B cell (primary cell): ENCODE measurements around the gene ZBTB21. TPM values are rescaled to one million over a fixed set of nuclear protein-coding genes. Genes with fewer than 3 reads are reported as not detected.

Source experiments
- ATAC-seq: fragments of 200-7000 bp; cut with Tn5 transposase; one replicate; pipeline ENCODE4 v1.10.0; 2021; ENCODE audit warnings: low read depth, mild to moderate bottlenecking, moderate number of reproducible peaks, moderate library complexity
- CTCF ChIA-PET: fragments of 350-600 bp; sonication (Branson Sonifier 250); formaldehyde crosslinking; loops from one replicate; lab custom pipeline; 2021; ENCODE audit warnings: antibody characterized with exemption, inconsistent platforms; lab: Charles Lee
- POLR2A ChIA-PET: fragments of 350-600 bp; sonication (Branson Sonifier 250); formaldehyde crosslinking; loops from one replicate; lab custom pipeline; 2021; ENCODE audit warnings: antibody characterized with exemption; lab: Charles Lee
- DNase-seq: peaks from one replicate; pipeline ENCODE4 v3.0.0; 2013
- H2AFZ ChIP-seq: 2 replicates; pipeline ENCODE4 v1.6.1; 2012; ENCODE audit warnings: mild to moderate bottlenecking, low read depth, low read length; ENCODE audit not compliant: insufficient read depth, poor library complexity, severe bottlenecking
- H3K27ac ChIP-seq, 2 donors: 1 replicate in 1 of 2; 2 replicates in 1 of 2; pipeline ENCODE4 v1.5.1; 2012 to 2013; ENCODE audit warnings: low read length in 2 of 2, mild to moderate bottlenecking in 2 of 2, moderate library complexity in 1 of 2
- H3K27me3 ChIP-seq, 4 experiments: fragments of 200-600 bp in 1 of 4; sonication (generic) in 1 of 4; replicated peaks in 1 of 4; 1 replicate in 2 of 4; 2 replicates in 2 of 4; pipeline versions ENCODE4 v1.6.1 to v1.7.0; 2013 to 2016; ENCODE audit warnings: low read length in 3 of 4, mild to moderate bottlenecking in 2 of 4, mixed read lengths in 1 of 4, moderate library complexity in 1 of 4; ENCODE audit not compliant: insufficient read depth in 4 of 4, control insufficient read depth in 3 of 4; ENCODE audit errors: control extremely low read depth in 1 of 4
- H3K36me3 ChIP-seq, 2 experiments: replicated peaks in 1 of 2; 1 replicate in 1 of 2; 2 replicates in 1 of 2; pipeline versions ENCODE4 v1.6.1 to v1.7.1; 2013; ENCODE audit warnings: low read length in 1 of 2; ENCODE audit not compliant: insufficient read depth in 2 of 2, control insufficient read depth in 1 of 2; ENCODE audit errors: control extremely low read depth in 1 of 2, extremely low read depth in 1 of 2
- H3K4me1 ChIP-seq, 2 donors: fragments of 200-600 bp in 1 of 2; sonication (generic) in 1 of 2; 1 replicate in 1 of 2; 2 replicates in 1 of 2; pipeline versions ENCODE4 v1.5.1 to v1.6.1; 2013 to 2017; ENCODE audit warnings: low read length in 2 of 2; ENCODE audit not compliant: control insufficient read depth in 2 of 2, insufficient read depth in 2 of 2
- H3K4me2 ChIP-seq: replicated peaks from 2 replicates; pipeline ENCODE3; 2012; ENCODE audit warnings: mild to moderate bottlenecking, low read depth, low read length; ENCODE audit not compliant: poor library complexity, severe bottlenecking
- H3K4me3 ChIP-seq, 5 experiments: fragments of 200-600 bp in 1 of 5; sonication (generic) in 1 of 5; 1 replicate in 3 of 5; 2 replicates in 2 of 5; pipeline versions ENCODE4 v1.5.1 to v1.7.0; 2011 to 2016; ENCODE audit warnings: low read length in 4 of 5, mild to moderate bottlenecking in 4 of 5, low read depth in 2 of 5, control low read depth in 1 of 5, moderate library complexity in 1 of 5; ENCODE audit not compliant: insufficient read depth in 1 of 5; ENCODE audit errors: control extremely low read depth in 1 of 5, extremely low read depth in 1 of 5
- H3K79me2 ChIP-seq: fragments of 200-600 bp; sonication (generic); one replicate; pipeline ENCODE4 v1.6.0; 2016; ENCODE audit warnings: low read length; ENCODE audit not compliant: control insufficient read depth, insufficient read depth
- H3K9ac ChIP-seq: fragments of 200-600 bp; sonication (generic); 2 replicates; pipeline ENCODE4 v1.6.1; 2017; ENCODE audit warnings: mild to moderate bottlenecking, low read length, moderate library complexity
- H3K9me3 ChIP-seq, 3 donors: one replicate each; pipeline versions ENCODE4 v1.6.1 to v1.7.1; 2013; ENCODE audit warnings: low read length in 2 of 3; ENCODE audit not compliant: control insufficient read depth in 2 of 3, insufficient read depth in 1 of 3; ENCODE audit errors: control extremely low read depth in 1 of 3
- H4K20me1 ChIP-seq: 2 replicates; pipeline ENCODE4 v1.6.0; 2012; ENCODE audit warnings: mild to moderate bottlenecking, low read length; ENCODE audit not compliant: insufficient read depth, control insufficient read depth, poor library complexity, severe bottlenecking
- H3K27ac Mint-ChIP-seq: one replicate; pipeline ENCODE4 v1.8.0; 2021; ENCODE audit warnings: mixed read lengths
- H3K27me3 Mint-ChIP-seq: one replicate; pipeline ENCODE4 v1.8.0; 2021; ENCODE audit warnings: mixed read lengths
- H3K4me1 Mint-ChIP-seq: one replicate; pipeline ENCODE4 v1.8.0; 2021; ENCODE audit warnings: mixed read lengths
- H3K4me3 Mint-ChIP-seq: one replicate; pipeline ENCODE4 v1.8.0; 2021; ENCODE audit warnings: mixed read lengths
- H3K9me3 Mint-ChIP-seq: one replicate; pipeline ENCODE4 v1.8.0; 2022; ENCODE audit warnings: mixed read lengths; ENCODE audit not compliant: insufficient read depth
- EZH2 ChIP-seq: IDR thresholded peaks from 2 replicates; pipeline ENCODE4 v1.6.1; 2012; ENCODE audit warnings: borderline replicate concordance, low read depth, mild to moderate bottlenecking, moderate library complexity, low read length; ENCODE audit not compliant: insufficient read depth, poor library complexity, severe bottlenecking
- WGBS: methylation state at CpG from one replicate; pipeline ENCODE4 v1.1.5; 2013; ENCODE audit warnings: missing lambda C conversion rate; ENCODE audit not compliant: insufficient coverage; 5-methylcytosine and 5-hydroxymethylcytosine counted together
- intact Hi-C: fragments of 100-400 bp; cut with micrococcal nuclease; formaldehyde crosslinking; loops from one replicate; pipeline ENCODE4 v1.10.0; 2022
- polyA plus RNA-seq: library from polyadenylated mRNA; depleted of rRNA; stranded (reverse); fragments of >200 nt; gene quantifications from 2 replicates; pipeline ENCODE4 v1.2.3, GENCODE V29; 2012
- total RNA-seq, 2 donors: library from RNA; stranded (reverse); fragments of 120-200 nt in 1 of 2; gene quantifications; 1 replicate in 1 of 2; 2 replicates in 1 of 2; pipeline versions ENCODE4 v1.2.3 to v1.2.4, GENCODE V29; 2013 to 2022
- TF ChIP-seq, protein P1 (sequence below): fragments of 200-600 bp; IDR thresholded peaks from one replicate; pipeline ENCODE4 v1.8.0; 2022; ENCODE audit warnings: antibody characterized with exemption, mild to moderate bottlenecking

ZBTB21 gene
- total and polyA plus RNA-seq, 2 donors (not counting 1 experiment from before 2014, with no cell fraction given) = 12.4 to 40.1 TPM

DNA sequence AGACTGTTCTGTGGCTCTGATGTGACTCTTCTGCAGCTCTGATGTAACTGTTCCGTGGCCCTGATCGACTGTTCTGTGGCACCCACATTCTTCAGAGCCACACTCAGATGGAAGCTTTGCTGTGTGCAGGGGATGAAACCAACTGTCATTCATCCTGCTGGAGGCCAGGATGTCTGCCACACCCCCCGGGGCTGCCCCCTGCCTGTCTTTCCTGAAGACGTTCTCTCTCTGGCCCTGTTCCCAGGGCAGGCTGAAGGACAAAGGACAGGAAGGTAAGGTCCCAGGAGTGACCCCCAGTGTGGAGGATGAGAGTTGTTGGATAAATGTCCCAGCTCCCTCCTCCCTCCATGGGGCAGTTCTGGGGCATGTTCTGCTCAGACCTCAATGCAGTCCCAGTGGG is 31.6 kb upstream of the ZBTB21 start:
- intact Hi-C loops = no loop called here
- H3K9me3 ChIP-seq = peaks cover 0 to 9% (median 0%) of the 10 kb centered on the region in 3 donors

DNA sequence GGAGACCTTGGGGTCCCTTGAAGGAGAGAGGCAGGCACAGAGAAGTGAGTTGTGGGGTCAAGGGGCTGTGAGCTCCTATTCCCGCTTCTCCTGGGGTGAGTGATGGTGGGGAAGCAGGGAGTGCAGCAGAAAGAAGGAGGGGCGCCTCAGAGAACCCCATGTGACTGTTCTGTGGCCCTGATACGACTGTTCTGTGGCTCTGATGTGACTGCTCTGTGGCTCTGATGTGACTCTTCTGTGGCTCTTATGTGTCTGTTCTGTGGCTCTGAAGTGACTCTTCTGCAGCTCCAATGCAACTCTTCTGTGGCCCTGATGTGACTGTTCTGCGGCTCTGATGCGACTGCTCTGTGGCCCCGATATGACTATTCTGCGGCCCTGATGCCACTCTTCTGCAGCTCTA is 31.1 kb upstream of the ZBTB21 start:
- H3K27ac Mint-ChIP-seq = no peak overlapping the region
- H3K4me1 ChIP-seq = peaks cover 0 to 5% of the 10 kb centered on the region in 2 donors
- H3K4me2 ChIP-seq = no peak overlapping the region
- no peaks in the 10 kb centered on the region for H3K27me3 Mint-ChIP-seq
- H3K4me3 ChIP-seq = no peak overlapping the region
- WGBS = 96% methylated on average over 7 of the region's 7 CpGs
- ChIA-PET CTCF (no interaction called here), POLR2A (no interaction called here)
- H3K4me1 Mint-ChIP-seq = peaks cover 10% of the 10 kb centered on the region
- TF ChIP-seq, protein P1, sequence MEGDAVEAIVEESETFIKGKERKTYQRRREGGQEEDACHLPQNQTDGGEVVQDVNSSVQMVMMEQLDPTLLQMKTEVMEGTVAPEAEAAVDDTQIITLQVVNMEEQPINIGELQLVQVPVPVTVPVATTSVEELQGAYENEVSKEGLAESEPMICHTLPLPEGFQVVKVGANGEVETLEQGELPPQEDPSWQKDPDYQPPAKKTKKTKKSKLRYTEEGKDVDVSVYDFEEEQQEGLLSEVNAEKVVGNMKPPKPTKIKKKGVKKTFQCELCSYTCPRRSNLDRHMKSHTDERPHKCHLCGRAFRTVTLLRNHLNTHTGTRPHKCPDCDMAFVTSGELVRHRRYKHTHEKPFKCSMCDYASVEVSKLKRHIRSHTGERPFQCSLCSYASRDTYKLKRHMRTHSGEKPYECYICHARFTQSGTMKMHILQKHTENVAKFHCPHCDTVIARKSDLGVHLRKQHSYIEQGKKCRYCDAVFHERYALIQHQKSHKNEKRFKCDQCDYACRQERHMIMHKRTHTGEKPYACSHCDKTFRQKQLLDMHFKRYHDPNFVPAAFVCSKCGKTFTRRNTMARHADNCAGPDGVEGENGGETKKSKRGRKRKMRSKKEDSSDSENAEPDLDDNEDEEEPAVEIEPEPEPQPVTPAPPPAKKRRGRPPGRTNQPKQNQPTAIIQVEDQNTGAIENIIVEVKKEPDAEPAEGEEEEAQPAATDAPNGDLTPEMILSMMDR = no peak
- no peak for TF ChIP-seq EZH2
- DNase-seq = no peak
- H3K79me2 ChIP-seq = no peaks in the 10 kb centered on the region
- no peaks in the 10 kb centered on the region for H3K36me3 ChIP-seq
- no peak overlapping the region for H2AFZ ChIP-seq
- intact Hi-C loops = no loop called here
- no peaks in the 10 kb centered on the region for H3K27me3 ChIP-seq
- H3K9ac ChIP-seq = no peak overlapping the region
- no peak for ATAC-seq
- no peaks in the 10 kb centered on the region for H3K9me3 Mint-ChIP-seq
- no peak overlapping the region for H3K4me3 Mint-ChIP-seq
- no peaks in the 10 kb centered on the region for H4K20me1 ChIP-seq
- H3K27ac ChIP-seq = no peak overlapping the region
- H3K9me3 ChIP-seq = peaks cover 0 to 9% (median 0%) of the 10 kb centered on the region in 3 donors

More for the DNA sequence above, 31.6 kb upstream of the ZBTB21 start:
- Mint-ChIP-seq H3K9me3 (no peaks in the 10 kb centered on the region), H3K4me3 (no peak overlapping the region), H3K27me3 (no peaks in the 10 kb centered on the region), H3K4me1 (peaks cover 10% of the 10 kb centered on the region), H3K27ac (no peak overlapping the region)
- Histone ChIP-seq H4K20me1 (no peaks in the 10 kb centered on the region), H3K27ac (no peak overlapping the region), H3K36me3 (no peaks in the 10 kb centered on the region), H3K4me2 (no peak overlapping the region), H3K4me3 (no peak overlapping the region), H2AFZ (no peak overlapping the region), H3K4me1 (peaks cover 0 to 5% of the 10 kb centered on the region in 2 donors), H3K9ac (no peak overlapping the region), H3K79me2 (no peaks in the 10 kb centered on the region), H3K27me3 (no peaks in the 10 kb centered on the region)
- ATAC-seq (no peak), DNase-seq (no peak)
- CTCF ChIA-PET = no interaction called here
- 78% methylated on average over 3 of the region's 4 CpGs for WGBS
- POLR2A ChIA-PET = no interaction called here
- TF ChIP-seq EZH2 = no peak
- TF ChIP-seq, protein P1 = no peak
